ENCODE measurements around the gene PTGFRN. TPM values are rescaled to one million over a fixed set of nuclear protein-coding genes. Genes with fewer than 3 reads are reported as not detected.
A peak's percentile ranks its signal among the peaks of the same experiment; 100 is the strongest.
"Not testable (repeated sequence)": the region's sequence is repeated elsewhere in the genome, so short reads cannot be mapped to it uniquely, and the experiment has no call there.

Gene PTGFRN
- polyA plus RNA-seq (2013, experiment 1 of 2), result 62.6 TPM
- polyA plus RNA-seq (2013, experiment 2 of 2), result 59.5 TPM

GRCh38 chr1:116909512-116910378 is at the start of gene PTGFRN:
TSS of gene PTGFRN (plus strand) at chr1:116909916. CDS start at chr1:116910204, 288 bp downstream.
- Histone ChIP-seq H3K4me1 (ENCODE audit: control insufficient read depth, insufficient read depth, low read length, poor library complexity, severe bottlenecking) (no peaks in the 10 kb centered on the region), H3K36me3 (ENCODE audit: control insufficient read depth, insufficient read depth, low read length) (peaks cover 6% of the 10 kb centered on the region), H3K4me3 (ENCODE audit: extremely low read depth, insufficient read depth, low read length, poor library complexity, severe bottlenecking) (peak within 1 kb of the TSS; percentile 62), H3K9me3 (ENCODE audit: control insufficient read depth, low read length) (no peaks in the 10 kb centered on the region), H3K27ac (ENCODE audit: low read depth, low read length, severe bottlenecking) (peak within 1 kb of the TSS; percentile 29)
- WGBS, 2 experiments (ENCODE audit: insufficient coverage in 2 of 2), result 3 to 4% methylated on average over 37 to 49 of the region's 86 CpGs

GRCh38 chr1:116860167-116860566 is 49.5 kb upstream of the PTGFRN start:
- not testable (repeated sequence) for H3K36me3 ChIP-seq (ENCODE audit: control insufficient read depth, insufficient read depth, low read length); H3K4me3 ChIP-seq (ENCODE audit: extremely low read depth, insufficient read depth, low read length, poor library complexity, severe bottlenecking); H3K27ac ChIP-seq (ENCODE audit: low read depth, low read length, severe bottlenecking); H3K9me3 ChIP-seq (ENCODE audit: control insufficient read depth, low read length)
- 17 to 58% methylated on average over 1 to 2 of the region's 2 CpGs for WGBS, 2 experiments (ENCODE audit: insufficient coverage in 2 of 2)
- H3K4me1 ChIP-seq (ENCODE audit: control insufficient read depth, insufficient read depth, low read length, poor library complexity, severe bottlenecking), result peaks cover 23% of the 10 kb centered on the region

GRCh38 chr1:116861137-116861536 is 48.6 kb upstream of the PTGFRN start:
- H3K4me3 ChIP-seq (ENCODE audit: extremely low read depth, insufficient read depth, low read length, poor library complexity, severe bottlenecking), result no peak overlapping the region
- H3K9me3 ChIP-seq (ENCODE audit: control insufficient read depth, low read length), result no peaks in the 10 kb centered on the region
- H3K36me3 ChIP-seq (ENCODE audit: control insufficient read depth, insufficient read depth, low read length), result no peaks in the 10 kb centered on the region
- peaks cover 14% of the 10 kb centered on the region for H3K4me1 ChIP-seq (ENCODE audit: control insufficient read depth, insufficient read depth, low read length, poor library complexity, severe bottlenecking)
- 67 to 100% methylated on average over 1 of the region's 3 CpGs for WGBS, 2 experiments (ENCODE audit: insufficient coverage in 2 of 2)
- H3K27ac ChIP-seq (ENCODE audit: low read depth, low read length, severe bottlenecking), result no peak overlapping the region

- H3K36me3 ChIP-seq (ENCODE audit: control insufficient read depth, insufficient read depth, low read length); H3K4me1 ChIP-seq (ENCODE audit: control insufficient read depth, insufficient read depth, low read length, poor library complexity, severe bottlenecking); H3K9me3 ChIP-seq (ENCODE audit: control insufficient read depth, low read length); H3K27ac ChIP-seq (ENCODE audit: low read depth, low read length, severe bottlenecking); H3K4me3 ChIP-seq (ENCODE audit: extremely low read depth, insufficient read depth, low read length, poor library complexity, severe bottlenecking): not testable (repeated sequence)
- WGBS, 2 experiments (ENCODE audit: insufficient coverage in 2 of 2), result 84 to 91% methylated on average over 3 of the region's 3 CpGs
Measured at GRCh38 chr1:116863031-116863430, 46.7 kb upstream of the PTGFRN start.

GRCh38 chr1:116866478-116866877 is 43.2 kb upstream of the PTGFRN start:
- H3K4me3 ChIP-seq (ENCODE audit: extremely low read depth, insufficient read depth, low read length, poor library complexity, severe bottlenecking); H3K36me3 ChIP-seq (ENCODE audit: control insufficient read depth, insufficient read depth, low read length); H3K27ac ChIP-seq (ENCODE audit: low read depth, low read length, severe bottlenecking); H3K9me3 ChIP-seq (ENCODE audit: control insufficient read depth, low read length); H3K4me1 ChIP-seq (ENCODE audit: control insufficient read depth, insufficient read depth, low read length, poor library complexity, severe bottlenecking): not testable (repeated sequence)
- WGBS, 2 experiments (ENCODE audit: insufficient coverage in 2 of 2), result 100% methylated on average over 1 of the region's 2 CpGs; no CpG with 5 or more reads in 1 of the 2 experiments

GRCh38 chr1:116868385-116868784 is 41.3 kb upstream of the PTGFRN start:
- WGBS, 2 experiments (ENCODE audit: insufficient coverage in 2 of 2), result 40 to 43% methylated on average over 2 of the region's 3 CpGs
- H3K4me1 ChIP-seq (ENCODE audit: control insufficient read depth, insufficient read depth, low read length, poor library complexity, severe bottlenecking), result no peaks in the 10 kb centered on the region

GRCh38 chr1:116869611-116870010 is 40.1 kb upstream of the PTGFRN start:
- Histone ChIP-seq H3K4me3 (ENCODE audit: extremely low read depth, insufficient read depth, low read length, poor library complexity, severe bottlenecking) (no peak overlapping the region), H3K36me3 (ENCODE audit: control insufficient read depth, insufficient read depth, low read length) (no peaks in the 10 kb centered on the region), H3K4me1 (ENCODE audit: control insufficient read depth, insufficient read depth, low read length, poor library complexity, severe bottlenecking) (peaks cover 4% of the 10 kb centered on the region), H3K9me3 (ENCODE audit: control insufficient read depth, low read length) (no peaks in the 10 kb centered on the region), H3K27ac (ENCODE audit: low read depth, low read length, severe bottlenecking) (no peak overlapping the region)
- WGBS, 2 experiments (ENCODE audit: insufficient coverage in 2 of 2), result 88 to 100% methylated on average over 1 to 4 of the region's 4 CpGs

More at GRCh38 chr1:116868385-116868784, 41.3 kb upstream of the PTGFRN start:
- Histone ChIP-seq H3K9me3 (ENCODE audit: control insufficient read depth, low read length) (no peaks in the 10 kb centered on the region), H3K4me3 (ENCODE audit: extremely low read depth, insufficient read depth, low read length, poor library complexity, severe bottlenecking) (no peak overlapping the region), H3K27ac (ENCODE audit: low read depth, low read length, severe bottlenecking) (no peak overlapping the region), H3K36me3 (ENCODE audit: control insufficient read depth, insufficient read depth, low read length) (no peaks in the 10 kb centered on the region)

GRCh38 chr1:116870300-116870699 is 39.4 kb upstream of the PTGFRN start:
- 91 to 92% methylated on average over 7 of the region's 7 CpGs for WGBS, 2 experiments (ENCODE audit: insufficient coverage in 2 of 2)
- H3K36me3 ChIP-seq (ENCODE audit: control insufficient read depth, insufficient read depth, low read length), result no peaks in the 10 kb centered on the region
- no peaks in the 10 kb centered on the region for H3K9me3 ChIP-seq (ENCODE audit: control insufficient read depth, low read length)
- H3K4me1 ChIP-seq (ENCODE audit: control insufficient read depth, insufficient read depth, low read length, poor library complexity, severe bottlenecking), result peaks cover 4% of the 10 kb centered on the region
- no peak overlapping the region for H3K4me3 ChIP-seq (ENCODE audit: extremely low read depth, insufficient read depth, low read length, poor library complexity, severe bottlenecking)
- no peak overlapping the region for H3K27ac ChIP-seq (ENCODE audit: low read depth, low read length, severe bottlenecking)

GRCh38 chr1:116871779-116872146 is 38.0 kb upstream of the PTGFRN start:
- H3K4me1 ChIP-seq (ENCODE audit: control insufficient read depth, insufficient read depth, low read length, poor library complexity, severe bottlenecking), result peaks cover 4% of the 10 kb centered on the region
- no peak overlapping the region for H3K4me3 ChIP-seq (ENCODE audit: extremely low read depth, insufficient read depth, low read length, poor library complexity, severe bottlenecking)
- no peak overlapping the region for H3K27ac ChIP-seq (ENCODE audit: low read depth, low read length, severe bottlenecking)
- H3K9me3 ChIP-seq (ENCODE audit: control insufficient read depth, low read length), result no peaks in the 10 kb centered on the region
- WGBS, 2 experiments (ENCODE audit: insufficient coverage in 2 of 2), result 94 to 95% methylated on average over 2 to 3 of the region's 4 CpGs
- H3K36me3 ChIP-seq (ENCODE audit: control insufficient read depth, insufficient read depth, low read length), result no peaks in the 10 kb centered on the region

GRCh38 chr1:116873680-116874271 is 35.9 kb upstream of the PTGFRN start:
- H3K4me3 ChIP-seq (ENCODE audit: extremely low read depth, insufficient read depth, low read length, poor library complexity, severe bottlenecking), result no peak overlapping the region
- no peaks in the 10 kb centered on the region for H3K36me3 ChIP-seq (ENCODE audit: control insufficient read depth, insufficient read depth, low read length)
- no peak overlapping the region for H3K27ac ChIP-seq (ENCODE audit: low read depth, low read length, severe bottlenecking)
- peaks cover 13% of the 10 kb centered on the region for H3K4me1 ChIP-seq (ENCODE audit: control insufficient read depth, insufficient read depth, low read length, poor library complexity, severe bottlenecking)
- WGBS, 2 experiments (ENCODE audit: insufficient coverage in 2 of 2), result 60 to 88% methylated on average over 2 of the region's 6 CpGs
- H3K9me3 ChIP-seq (ENCODE audit: control insufficient read depth, low read length), result no peaks in the 10 kb centered on the region

Data from mesodermal cell (in vitro differentiated cells).